GM21526 (cell line): ENCODE data around the gene TLK1.
A peak's percentile ranks its signal among the peaks of the same experiment; 100 is the strongest.
"Not testable (repeated sequence)": the region's sequence is repeated elsewhere in the genome, so short reads cannot be mapped to it uniquely, and the experiment has no call there.

Experiments
- ATAC-seq: cut with Tn5 transposase; IDR thresholded peaks from one replicate; pipeline ENCODE4 v1.9.1; 2021; ENCODE audit warnings: moderate library complexity; ENCODE audit not compliant: unreplicated experiment, low FRiP score

The TLK1 gene

GRCh38 chr2:171146633-171147032 is 14.1 kb downstream of the TLK1 start:
- no peak for ATAC-seq

DNA sequence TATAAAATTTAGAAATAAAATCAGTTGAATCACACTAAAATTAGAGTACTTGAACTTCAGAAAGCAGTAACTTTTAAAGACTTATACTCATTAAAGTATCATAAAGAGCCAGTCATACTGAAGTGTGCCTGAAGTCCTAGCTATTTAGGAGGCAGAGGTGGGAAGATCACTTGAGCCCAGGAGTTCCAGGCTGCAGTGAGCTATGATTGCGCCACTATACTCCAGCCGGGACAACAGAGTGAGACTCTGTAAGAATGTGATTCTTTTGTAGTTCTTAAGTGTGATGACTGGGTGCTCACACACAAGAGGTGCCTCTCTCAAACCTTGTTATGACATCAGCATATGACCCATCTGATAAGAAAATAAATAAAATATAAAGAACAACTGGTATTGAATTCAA is 14.6 kb downstream of the TLK1 start:
- no peak for ATAC-seq

- ATAC-seq: no peak
Observed at GRCh38 chr2:171143670-171144062, 17.0 kb downstream of the TLK1 start.

DNA sequence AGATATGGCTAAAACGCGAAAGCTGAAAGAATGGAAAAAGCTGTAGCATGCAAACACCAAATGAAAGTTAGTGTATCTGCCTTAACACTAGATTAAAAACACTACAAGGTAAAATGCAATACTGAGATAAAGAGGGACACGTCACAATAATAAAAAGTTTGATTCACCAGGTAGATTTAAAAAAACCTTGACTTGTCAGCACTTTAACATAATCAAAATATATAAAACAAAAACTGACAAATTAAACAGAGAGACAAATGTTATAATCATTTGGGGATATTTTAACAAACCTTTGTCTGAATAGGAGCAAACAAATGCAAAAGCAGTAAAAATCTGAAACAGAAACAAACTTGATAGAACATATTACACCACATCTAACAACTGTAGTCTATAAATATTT is 18.3 kb downstream of the TLK1 start:
- ATAC-seq: no peak

DNA sequence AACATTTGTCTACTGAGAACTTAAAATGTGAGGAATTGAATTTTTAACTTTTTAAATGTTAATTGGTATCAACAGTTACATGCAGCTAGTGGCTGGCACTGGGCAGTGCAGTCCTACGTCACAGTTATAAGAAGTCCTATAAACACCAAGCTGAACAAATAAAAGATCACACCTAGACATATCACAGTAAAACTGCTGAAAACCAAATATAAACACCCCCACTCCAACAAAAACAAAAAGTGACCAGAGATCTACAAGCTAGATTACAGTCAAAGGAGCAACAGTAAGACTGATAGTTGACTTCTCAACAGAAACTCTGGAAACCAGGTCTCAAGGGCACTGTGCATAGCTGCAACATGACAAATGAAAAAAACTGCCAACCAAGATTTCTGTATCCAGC is 19.4 kb downstream of the TLK1 start:
- ATAC-seq: no peak

- no peak for ATAC-seq
Observed at GRCh38 chr2:171139860-171140259, 20.8 kb downstream of the TLK1 start.

DNA sequence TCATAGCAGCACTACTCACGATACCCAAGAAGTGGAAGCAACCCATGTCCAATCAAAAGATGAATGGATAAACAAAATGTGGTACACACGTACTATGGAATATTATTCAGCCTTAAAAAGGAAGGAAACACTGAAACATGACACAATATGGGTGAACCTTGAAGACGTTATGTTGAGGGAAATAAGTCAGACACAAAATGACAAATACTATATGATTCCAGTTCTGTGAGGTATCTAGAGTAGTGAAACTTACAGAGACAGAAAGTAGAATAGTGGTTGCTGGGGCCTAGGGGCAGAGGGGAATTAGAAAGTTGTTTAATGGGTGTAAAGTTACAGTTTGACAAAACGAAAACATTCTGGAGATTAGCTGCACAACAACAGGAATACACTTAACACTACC is 24.7 kb downstream of the TLK1 start:
- peak; percentile 74 for ATAC-seq

GRCh38 chr2:171134624-171135230 is 26.0 kb downstream of the TLK1 start:
- ATAC-seq: no peak

- ATAC-seq: no peak
Observed at GRCh38 chr2:171132086-171132485, 28.6 kb downstream of the TLK1 start.

DNA sequence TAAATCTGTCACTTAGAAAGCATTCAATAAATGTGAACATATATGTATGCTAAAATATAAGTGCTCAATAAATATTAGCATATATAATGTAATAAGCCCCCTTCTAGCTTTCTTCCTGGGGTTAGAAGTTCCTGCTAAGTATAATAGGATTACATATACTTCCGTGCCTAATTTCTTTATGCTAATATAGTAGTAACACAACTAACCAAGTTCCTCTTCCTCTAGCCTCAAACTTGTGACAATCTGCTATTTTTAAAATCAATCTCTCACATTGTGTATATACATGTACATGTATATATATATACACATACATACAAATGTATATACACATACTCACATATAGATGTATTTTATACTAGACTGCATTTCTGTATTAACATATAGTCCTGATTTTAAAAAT is 32.2 kb downstream of the TLK1 start:
- ATAC-seq: no peak

- no peak for ATAC-seq
Observed at GRCh38 chr2:171124541-171124940, 36.2 kb downstream of the TLK1 start.

- no peak for ATAC-seq
Observed at GRCh38 chr2:171109571-171109970, 51.1 kb downstream of the TLK1 start.

DNA sequence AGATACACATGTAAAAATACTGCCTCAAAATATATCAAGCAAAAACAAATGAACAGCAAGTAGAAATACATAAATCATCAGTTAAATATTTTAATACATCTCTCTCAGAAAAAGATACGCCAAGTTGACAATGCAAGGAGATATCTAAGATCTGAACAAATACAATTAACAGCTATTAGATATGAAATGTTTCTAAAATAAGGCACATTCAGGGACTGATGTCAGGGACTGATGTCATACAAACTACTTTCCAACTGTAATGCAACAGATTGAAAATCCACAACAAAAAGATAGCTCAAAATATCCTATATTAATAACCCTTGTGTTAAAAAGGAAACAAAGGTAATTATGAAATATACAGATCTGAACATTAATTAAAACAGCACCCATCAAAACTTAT is 51.7 kb downstream of the TLK1 start:
- ATAC-seq: no peak

- ATAC-seq: no peak
Observed at GRCh38 chr2:171107803-171108202, 52.9 kb downstream of the TLK1 start.

DNA sequence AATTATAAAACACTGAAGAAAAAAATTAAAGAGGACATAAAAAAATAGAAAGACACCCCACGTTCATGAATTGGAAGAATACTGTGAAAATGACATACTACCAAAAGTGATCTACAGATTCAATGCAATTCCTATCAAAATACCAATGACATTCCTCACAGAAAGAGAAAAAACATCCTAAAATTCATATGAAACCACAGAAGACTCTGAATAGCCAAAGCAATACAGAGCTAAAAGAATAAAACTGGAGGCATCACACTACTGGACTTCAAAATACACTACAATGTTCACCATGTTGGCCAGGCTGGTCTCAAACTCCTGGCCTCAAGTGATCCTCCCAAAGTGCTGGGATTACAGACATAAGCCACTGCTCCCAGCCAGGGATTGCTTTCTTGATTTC is 56.3 kb downstream of the TLK1 start:
- no peak for ATAC-seq

DNA sequence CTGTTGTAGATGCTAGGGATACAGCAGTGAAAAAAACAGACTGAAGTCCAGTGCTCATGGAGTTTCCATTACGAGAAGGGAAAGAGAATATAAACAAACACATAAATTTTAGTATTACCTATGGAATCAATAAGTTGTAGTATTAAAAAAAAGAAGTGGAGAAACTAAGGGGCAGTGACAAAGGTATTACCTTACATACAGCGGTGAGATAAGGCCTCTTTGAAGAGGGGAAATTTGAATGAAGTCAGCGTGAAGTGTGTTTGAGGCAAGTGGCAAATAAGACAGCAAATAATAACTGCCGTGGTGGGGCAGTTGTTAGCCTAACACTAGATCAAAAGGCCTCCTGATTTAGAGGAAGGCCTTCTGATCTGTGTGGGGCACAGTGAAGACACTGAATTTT is 57.9 kb downstream of the TLK1 start:
- no peak for ATAC-seq

GRCh38 chr2:171100370-171100769 is 60.3 kb downstream of the TLK1 start:
- ATAC-seq: no peak

GRCh38 chr2:171098607-171099006 is 62.1 kb downstream of the TLK1 start:
- no peak for ATAC-seq

GRCh38 chr2:171095014-171095582 is 65.6 kb downstream of the TLK1 start:
- ATAC-seq: no peak

DNA sequence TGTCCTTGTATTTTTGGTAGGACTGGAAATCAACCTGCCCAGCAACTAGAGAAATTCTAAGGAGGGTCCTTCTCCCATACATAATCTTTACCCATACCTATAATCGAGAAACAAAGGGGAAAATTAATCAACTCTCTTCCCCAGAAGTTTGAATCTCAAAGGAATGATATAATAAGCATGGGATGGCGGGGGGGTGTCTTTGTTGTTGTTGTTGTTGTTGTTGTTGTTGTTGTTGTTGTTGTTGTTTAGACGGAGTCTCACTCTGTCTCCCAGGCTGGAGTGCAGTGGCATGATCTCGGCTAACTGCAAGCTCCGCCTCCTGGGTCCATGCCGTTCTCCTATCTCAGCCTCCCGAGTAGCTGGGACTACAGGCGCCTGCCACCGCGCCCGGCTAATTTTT is 69.2 kb downstream of the TLK1 start:
- not testable (repeated sequence) for ATAC-seq

- ATAC-seq: no peak
Observed at GRCh38 chr2:171089489-171089888, 71.2 kb downstream of the TLK1 start.

DNA sequence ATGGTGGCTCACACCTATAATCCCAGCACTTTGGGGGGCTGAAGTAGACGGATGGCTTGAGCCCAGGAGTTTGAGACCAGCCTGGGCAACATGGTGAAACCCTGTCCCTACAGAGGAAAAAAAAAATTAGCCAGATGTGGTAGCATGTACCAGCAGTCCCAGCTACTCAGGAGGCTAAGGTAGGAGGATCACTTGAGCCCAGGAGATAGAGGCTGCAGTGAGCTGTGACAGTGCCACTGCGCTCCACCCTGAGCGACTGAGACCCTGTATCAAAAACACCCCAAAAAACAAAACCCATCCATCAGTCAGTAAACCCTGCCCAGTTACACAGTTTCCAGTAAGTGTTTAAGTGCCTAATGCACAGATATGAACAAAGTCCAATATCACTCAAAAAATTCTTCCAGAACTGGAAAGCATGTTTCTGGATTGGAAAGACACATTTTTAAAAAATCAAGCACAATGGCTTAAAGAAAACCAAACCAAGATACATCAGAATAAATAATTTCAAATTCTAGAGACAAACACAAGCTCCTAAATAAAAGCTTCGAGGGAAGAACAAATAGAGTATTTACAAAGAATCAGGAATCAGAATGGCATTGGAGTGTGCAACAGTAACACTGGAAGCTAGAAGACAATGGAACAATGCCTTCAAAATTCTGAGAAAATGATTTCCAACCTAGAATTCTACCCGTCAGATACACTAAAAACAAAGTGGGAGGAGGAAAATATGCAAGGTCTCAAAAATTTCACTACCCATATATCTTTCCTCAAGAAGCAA is 72.4 kb downstream of the TLK1 start:
- no peak for ATAC-seq
